Measurements from ENCODE around the gene SMIM7.

DNA sequence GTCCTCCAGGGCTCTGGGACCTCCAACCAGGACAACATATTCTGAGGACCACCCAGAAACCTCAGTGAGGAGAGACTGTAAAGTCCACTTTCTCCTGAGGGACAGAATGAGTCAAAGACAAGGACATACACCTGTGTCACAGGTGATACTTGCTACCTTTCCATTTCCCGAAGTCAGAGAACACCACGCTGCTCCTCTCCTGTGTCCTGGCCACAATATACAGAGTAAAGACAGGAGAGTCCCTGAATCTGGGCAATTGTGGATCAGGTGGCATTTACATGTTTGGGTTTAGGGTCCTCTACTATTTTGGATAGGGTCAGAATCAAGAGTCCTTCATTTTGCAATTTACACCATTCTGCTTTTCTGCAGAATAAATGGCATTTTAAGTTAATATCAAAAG is 36.9 kb downstream of the SMIM7 start:
- TF ChIP-seq, protein P1, sequence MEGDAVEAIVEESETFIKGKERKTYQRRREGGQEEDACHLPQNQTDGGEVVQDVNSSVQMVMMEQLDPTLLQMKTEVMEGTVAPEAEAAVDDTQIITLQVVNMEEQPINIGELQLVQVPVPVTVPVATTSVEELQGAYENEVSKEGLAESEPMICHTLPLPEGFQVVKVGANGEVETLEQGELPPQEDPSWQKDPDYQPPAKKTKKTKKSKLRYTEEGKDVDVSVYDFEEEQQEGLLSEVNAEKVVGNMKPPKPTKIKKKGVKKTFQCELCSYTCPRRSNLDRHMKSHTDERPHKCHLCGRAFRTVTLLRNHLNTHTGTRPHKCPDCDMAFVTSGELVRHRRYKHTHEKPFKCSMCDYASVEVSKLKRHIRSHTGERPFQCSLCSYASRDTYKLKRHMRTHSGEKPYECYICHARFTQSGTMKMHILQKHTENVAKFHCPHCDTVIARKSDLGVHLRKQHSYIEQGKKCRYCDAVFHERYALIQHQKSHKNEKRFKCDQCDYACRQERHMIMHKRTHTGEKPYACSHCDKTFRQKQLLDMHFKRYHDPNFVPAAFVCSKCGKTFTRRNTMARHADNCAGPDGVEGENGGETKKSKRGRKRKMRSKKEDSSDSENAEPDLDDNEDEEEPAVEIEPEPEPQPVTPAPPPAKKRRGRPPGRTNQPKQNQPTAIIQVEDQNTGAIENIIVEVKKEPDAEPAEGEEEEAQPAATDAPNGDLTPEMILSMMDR (IDR thresholded peaks at IDR 0.05): no peak
- no peak for TF ChIP-seq POLR2A (IDR thresholded peaks at IDR 0.05)
- no peak for TF ChIP-seq POLR2AphosphoS5 (IDR thresholded peaks at IDR 0.05)
